Nephron progenitor cell (in vitro differentiated cells): ENCODE measurements around the gene CREB3L2.
"Not testable (repeated sequence)": the region's sequence is repeated elsewhere in the genome, so short reads cannot be mapped to it uniquely, and the experiment has no call there.

Source experiments
- DNase-seq: peaks from one replicate; pipeline ENCODE4 v3.0.0; 2021
- H3K27ac Mint-ChIP-seq: 2 replicates; pipeline ENCODE4 v1.8.0; 2021; ENCODE audit warnings: mild to moderate bottlenecking, moderate library complexity, mixed read lengths
- H3K27me3 Mint-ChIP-seq: 2 replicates; pipeline ENCODE4 v1.8.0; 2021; ENCODE audit warnings: mild to moderate bottlenecking, low read depth, mixed read lengths; ENCODE audit not compliant: poor library complexity
- H3K36me3 Mint-ChIP-seq: 2 replicates; pipeline ENCODE4 v1.8.0; 2021; ENCODE audit warnings: low read depth, mixed read lengths
- H3K4me1 Mint-ChIP-seq: 2 replicates; pipeline ENCODE4 v1.8.0; 2021; ENCODE audit warnings: mixed read lengths
- H3K4me3 Mint-ChIP-seq: 2 replicates; pipeline ENCODE4 v1.8.0; 2021; ENCODE audit warnings: mild to moderate bottlenecking, moderate library complexity, mixed read lengths
- H3K9me3 Mint-ChIP-seq: 2 replicates; pipeline ENCODE4 v1.8.0; 2021; ENCODE audit warnings: mild to moderate bottlenecking, moderate library complexity, mixed read lengths
- TF ChIP-seq, protein P1 (sequence below): fragments of 200-600 bp; sonication (generic); IDR thresholded peaks from 2 replicates; pipeline ENCODE4 v1.5.0; 2021; ENCODE audit warnings: antibody characterized with exemption

The CREB3L2 gene

GRCh38 chr7:137927386-137927785, 74.5 kb downstream of the CREB3L2 start:
- Mint-ChIP-seq H3K27ac (no peak overlapping the region), H3K36me3 (peaks cover 81% of the 10 kb centered on the region), H3K27me3 (peaks cover 5% of the 10 kb centered on the region), H3K4me3 (no peak overlapping the region), H3K4me1 (peaks cover 13% of the 10 kb centered on the region), H3K9me3 (no peaks in the 10 kb centered on the region)
- TF ChIP-seq, protein P1, sequence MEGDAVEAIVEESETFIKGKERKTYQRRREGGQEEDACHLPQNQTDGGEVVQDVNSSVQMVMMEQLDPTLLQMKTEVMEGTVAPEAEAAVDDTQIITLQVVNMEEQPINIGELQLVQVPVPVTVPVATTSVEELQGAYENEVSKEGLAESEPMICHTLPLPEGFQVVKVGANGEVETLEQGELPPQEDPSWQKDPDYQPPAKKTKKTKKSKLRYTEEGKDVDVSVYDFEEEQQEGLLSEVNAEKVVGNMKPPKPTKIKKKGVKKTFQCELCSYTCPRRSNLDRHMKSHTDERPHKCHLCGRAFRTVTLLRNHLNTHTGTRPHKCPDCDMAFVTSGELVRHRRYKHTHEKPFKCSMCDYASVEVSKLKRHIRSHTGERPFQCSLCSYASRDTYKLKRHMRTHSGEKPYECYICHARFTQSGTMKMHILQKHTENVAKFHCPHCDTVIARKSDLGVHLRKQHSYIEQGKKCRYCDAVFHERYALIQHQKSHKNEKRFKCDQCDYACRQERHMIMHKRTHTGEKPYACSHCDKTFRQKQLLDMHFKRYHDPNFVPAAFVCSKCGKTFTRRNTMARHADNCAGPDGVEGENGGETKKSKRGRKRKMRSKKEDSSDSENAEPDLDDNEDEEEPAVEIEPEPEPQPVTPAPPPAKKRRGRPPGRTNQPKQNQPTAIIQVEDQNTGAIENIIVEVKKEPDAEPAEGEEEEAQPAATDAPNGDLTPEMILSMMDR, result no peak
- no peak for DNase-seq

GRCh38 chr7:137926206-137926605, 75.7 kb downstream of the CREB3L2 start:
- DNase-seq, H3K27me3 Mint-ChIP-seq, H3K9me3 Mint-ChIP-seq, H3K4me3 Mint-ChIP-seq, H3K27ac Mint-ChIP-seq, H3K4me1 Mint-ChIP-seq: not testable (repeated sequence)
- H3K36me3 Mint-ChIP-seq, result peaks cover 85% of the 10 kb centered on the region

DNA sequence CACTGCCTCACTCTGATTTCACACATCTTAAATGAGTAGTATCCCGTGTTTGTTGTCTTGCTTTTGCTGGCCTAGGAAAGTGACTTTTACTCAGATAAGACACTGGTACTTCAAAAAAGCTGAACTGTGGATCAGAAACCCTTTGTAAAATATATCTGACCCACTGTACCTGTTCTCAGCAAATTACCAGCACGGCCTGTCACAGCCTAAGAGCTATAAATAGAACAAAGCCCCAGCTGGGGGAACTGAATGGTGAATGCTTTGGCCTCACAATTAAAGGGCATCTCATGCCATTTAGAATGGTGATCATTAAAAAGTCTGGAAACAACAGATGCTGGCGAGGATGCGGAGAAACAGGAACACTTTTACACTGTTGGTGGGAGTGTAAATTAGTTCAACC, 76.1 kb downstream of the CREB3L2 start:
- peaks cover 5% of the 10 kb centered on the region for H3K27me3 Mint-ChIP-seq
- DNase-seq, result no peak
- TF ChIP-seq, protein P1, result no peak
- peaks cover 14% of the 10 kb centered on the region for H3K4me1 Mint-ChIP-seq
- H3K4me3 Mint-ChIP-seq, result no peak overlapping the region
- H3K36me3 Mint-ChIP-seq, result peaks cover 89% of the 10 kb centered on the region
- no peak overlapping the region for H3K27ac Mint-ChIP-seq
- H3K9me3 Mint-ChIP-seq, result peaks cover 5% of the 10 kb centered on the region

DNA sequence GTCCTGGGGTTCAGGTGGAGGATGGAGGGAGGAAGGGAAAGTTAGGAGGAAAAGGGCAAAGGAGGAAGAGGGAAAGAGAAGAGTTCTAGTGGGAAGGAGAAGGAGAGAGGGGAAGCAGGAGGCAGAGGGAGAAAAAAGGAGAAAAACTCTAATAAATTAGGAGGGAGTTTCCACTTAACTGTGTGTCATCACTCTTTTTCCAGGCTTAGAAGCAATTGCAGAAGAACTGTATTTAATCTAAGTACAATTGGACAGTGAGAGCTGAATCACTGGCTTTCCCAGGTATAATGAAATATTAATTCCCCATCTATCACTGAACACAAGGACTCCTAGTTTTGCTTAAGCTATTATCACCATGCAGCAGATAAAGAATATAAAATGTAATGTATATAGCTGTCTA, 76.8 kb downstream of the CREB3L2 start:
- peaks cover 5% of the 10 kb centered on the region for H3K27me3 Mint-ChIP-seq
- peaks cover 89% of the 10 kb centered on the region for H3K36me3 Mint-ChIP-seq
- H3K4me3 Mint-ChIP-seq, result no peak overlapping the region
- no peak for DNase-seq
- H3K27ac Mint-ChIP-seq, result peak overlapping the region; percentile 27
- H3K4me1 Mint-ChIP-seq, result peaks cover 12% of the 10 kb centered on the region
- TF ChIP-seq, protein P1, result no peak
- H3K9me3 Mint-ChIP-seq, result peaks cover 5% of the 10 kb centered on the region

GRCh38 chr7:137923380-137923779, 78.5 kb downstream of the CREB3L2 start:
- no peak overlapping the region for H3K4me3 Mint-ChIP-seq
- DNase-seq, result no peak

DNA sequence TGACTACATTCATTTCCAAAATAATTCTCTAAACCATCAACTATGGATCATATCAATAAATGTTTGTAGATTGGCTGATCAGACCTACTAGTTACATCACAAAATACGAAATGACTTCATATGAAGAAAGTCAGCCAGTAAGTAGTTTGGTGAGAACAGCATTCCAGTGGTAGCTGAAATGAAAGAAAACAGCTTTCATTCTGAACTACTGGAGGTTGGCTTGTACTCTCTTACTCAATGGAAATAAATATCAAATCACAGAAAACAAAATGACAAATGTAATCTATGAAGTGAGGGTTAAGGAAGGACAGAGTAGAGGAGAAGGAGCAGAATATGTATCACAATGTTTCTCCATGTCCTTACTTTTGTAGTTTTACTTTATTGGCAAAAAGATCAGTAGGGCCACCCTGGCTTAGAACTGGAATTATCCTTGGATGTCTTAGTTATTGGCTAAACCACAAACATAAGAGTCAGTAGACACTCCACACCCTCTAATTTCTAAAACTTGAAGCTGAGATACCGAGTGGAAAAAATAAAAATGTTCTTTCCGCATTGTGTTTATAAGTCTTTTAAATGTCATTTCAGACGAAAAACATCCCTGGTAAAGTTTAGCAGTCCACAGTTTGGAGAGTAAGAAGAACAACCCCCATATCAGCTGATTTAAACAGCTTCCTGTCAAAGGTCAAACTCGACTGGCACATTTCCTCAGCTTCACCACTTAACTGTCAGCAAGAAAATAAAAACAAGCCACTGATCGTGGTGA, 81.1 kb downstream of the CREB3L2 start:
- TF ChIP-seq, protein P1, result no peak
- peaks cover 31% of the 10 kb centered on the region for H3K4me1 Mint-ChIP-seq
- no peak for DNase-seq
- peaks cover 9% of the 10 kb centered on the region for H3K9me3 Mint-ChIP-seq
- no peak overlapping the region for H3K4me3 Mint-ChIP-seq
- peak overlapping the region; percentile 3 for H3K27ac Mint-ChIP-seq
- H3K36me3 Mint-ChIP-seq, result peaks cover 86% of the 10 kb centered on the region
- H3K27me3 Mint-ChIP-seq, result no peaks in the 10 kb centered on the region

More at GRCh38 chr7:137923380-137923779, 78.5 kb downstream of the CREB3L2 start:
- Mint-ChIP-seq H3K36me3 (peaks cover 92% of the 10 kb centered on the region), H3K9me3 (peaks cover 7% of the 10 kb centered on the region), H3K27me3 (peaks cover 5% of the 10 kb centered on the region), H3K4me1 (peaks cover 12% of the 10 kb centered on the region), H3K27ac (peak overlapping the region; percentile 39)
- TF ChIP-seq, protein P1, result no peak
